ENCODE data around the gene ERFL.
"Not testable (repeated sequence)": the region's sequence is repeated elsewhere in the genome, so short reads cannot be mapped to it uniquely, and the experiment has no call there.

The ERFL gene

GRCh38 chr19:41957161-41957837 lies 29.1 kb upstream of the ERFL start:
- no peaks in the 10 kb centered on the region for H3K36me3 ChIP-seq (ENCODE audit: insufficient read depth, low read length)
- peaks cover 5% of the 10 kb centered on the region; the same call in 1 of the 2 replicates for H3K4me1 ChIP-seq (ENCODE audit: insufficient read depth, low read length)
- no peak overlapping the region for H3K9ac ChIP-seq (ENCODE audit: low read depth, low read length)
- no peaks in the 10 kb centered on the region for H3K9me3 ChIP-seq (ENCODE audit: control insufficient read depth, insufficient read depth, low read length)

- H3K4me1 ChIP-seq (ENCODE audit: insufficient read depth, low read length), result peaks cover 5% of the 10 kb centered on the region; the same call in 1 of the 2 replicates
- H3K9me3 ChIP-seq (ENCODE audit: control insufficient read depth, insufficient read depth, low read length), result no peaks in the 10 kb centered on the region
- no peak overlapping the region for H3K9ac ChIP-seq (ENCODE audit: low read depth, low read length)
- no peaks in the 10 kb centered on the region for H3K36me3 ChIP-seq (ENCODE audit: insufficient read depth, low read length)
Observed at GRCh38 chr19:41956621-41957020, 28.4 kb upstream of the ERFL start.

- H3K9me3 ChIP-seq (ENCODE audit: control insufficient read depth, insufficient read depth, low read length), result no peaks in the 10 kb centered on the region
- H3K36me3 ChIP-seq (ENCODE audit: insufficient read depth, low read length), result no peaks in the 10 kb centered on the region
- H3K4me1 ChIP-seq (ENCODE audit: insufficient read depth, low read length), result peaks cover 5% of the 10 kb centered on the region; the same call in 1 of the 2 replicates
- no peak overlapping the region for H3K9ac ChIP-seq (ENCODE audit: low read depth, low read length)
Observed at GRCh38 chr19:41955521-41955920, 27.3 kb upstream of the ERFL start.

- H3K9me3 ChIP-seq (ENCODE audit: control insufficient read depth, insufficient read depth, low read length), result no peaks in the 10 kb centered on the region
- H3K9ac ChIP-seq (ENCODE audit: low read depth, low read length), result peak overlapping the region; percentile 38; the same call in 1 of the 2 replicates
- no peaks in the 10 kb centered on the region for H3K4me1 ChIP-seq (ENCODE audit: insufficient read depth, low read length)
- H3K36me3 ChIP-seq (ENCODE audit: insufficient read depth, low read length), result no peaks in the 10 kb centered on the region
Observed at GRCh38 chr19:41951686-41952172, 23.5 kb upstream of the ERFL start.

GRCh38 chr19:41947091-41947490 lies 18.8 kb upstream of the ERFL start:
- Histone ChIP-seq H3K9ac (ENCODE audit: low read depth, low read length) (no peak overlapping the region), H3K36me3 (ENCODE audit: insufficient read depth, low read length) (no peaks in the 10 kb centered on the region), H3K4me1 (ENCODE audit: insufficient read depth, low read length) (no peaks in the 10 kb centered on the region), H3K9me3 (ENCODE audit: control insufficient read depth, insufficient read depth, low read length) (no peaks in the 10 kb centered on the region)

- no peak overlapping the region for H3K9ac ChIP-seq (ENCODE audit: low read depth, low read length)
- H3K9me3 ChIP-seq (ENCODE audit: control insufficient read depth, insufficient read depth, low read length), result no peaks in the 10 kb centered on the region
- H3K4me1 ChIP-seq (ENCODE audit: insufficient read depth, low read length), result no peaks in the 10 kb centered on the region
- H3K36me3 ChIP-seq (ENCODE audit: insufficient read depth, low read length), result no peaks in the 10 kb centered on the region
Observed at GRCh38 chr19:41945135-41945766, 17.0 kb upstream of the ERFL start.

GRCh38 chr19:41944336-41944735 lies 16.1 kb upstream of the ERFL start:
- Histone ChIP-seq H3K36me3 (ENCODE audit: insufficient read depth, low read length) (no peaks in the 10 kb centered on the region), H3K9ac (ENCODE audit: low read depth, low read length) (no peak overlapping the region), H3K4me1 (ENCODE audit: insufficient read depth, low read length) (no peaks in the 10 kb centered on the region), H3K9me3 (ENCODE audit: control insufficient read depth, insufficient read depth, low read length) (no peaks in the 10 kb centered on the region)

GRCh38 chr19:41941410-41942202 lies 13.4 kb upstream of the ERFL start:
- H3K36me3 ChIP-seq (ENCODE audit: insufficient read depth, low read length), result no peaks in the 10 kb centered on the region
- H3K4me1 ChIP-seq (ENCODE audit: insufficient read depth, low read length), result peaks cover 4% of the 10 kb centered on the region; the same call in 1 of the 2 replicates
- H3K9ac ChIP-seq (ENCODE audit: low read depth, low read length), result no peak overlapping the region
- H3K9me3 ChIP-seq (ENCODE audit: control insufficient read depth, insufficient read depth, low read length), result no peaks in the 10 kb centered on the region

GRCh38 chr19:41940731-41941409 lies 12.6 kb upstream of the ERFL start:
- peak overlapping the region; percentile 71 for H3K9ac ChIP-seq (ENCODE audit: low read depth, low read length)

GRCh38 chr19:41939861-41940730 lies 11.8 kb upstream of the ERFL start:
- Histone ChIP-seq H3K9ac (ENCODE audit: low read depth, low read length) (peak overlapping the region; percentile 71), H3K9me3 (ENCODE audit: control insufficient read depth, insufficient read depth, low read length) (no peaks in the 10 kb centered on the region), H3K4me1 (ENCODE audit: insufficient read depth, low read length) (peaks cover 4% of the 10 kb centered on the region; the same call in 1 of the 2 replicates), H3K36me3 (ENCODE audit: insufficient read depth, low read length) (no peaks in the 10 kb centered on the region)

More at GRCh38 chr19:41940731-41941409, 12.6 kb upstream of the ERFL start:
- H3K36me3 ChIP-seq (ENCODE audit: insufficient read depth, low read length), result no peaks in the 10 kb centered on the region
- H3K9me3 ChIP-seq (ENCODE audit: control insufficient read depth, insufficient read depth, low read length), result no peaks in the 10 kb centered on the region
- H3K4me1 ChIP-seq (ENCODE audit: insufficient read depth, low read length), result peaks cover 4% of the 10 kb centered on the region; the same call in 1 of the 2 replicates

- not testable (repeated sequence) for H3K36me3 ChIP-seq (ENCODE audit: insufficient read depth, low read length); H3K9ac ChIP-seq (ENCODE audit: low read depth, low read length); H3K9me3 ChIP-seq (ENCODE audit: control insufficient read depth, insufficient read depth, low read length); H3K4me1 ChIP-seq (ENCODE audit: insufficient read depth, low read length)
Observed at GRCh38 chr19:41939209-41939608, 11.0 kb upstream of the ERFL start.

GRCh38 chr19:41937525-41938468 lies 9.5 kb upstream of the ERFL start:
- no peaks in the 10 kb centered on the region; the same call in 1 of the 2 replicates for H3K9me3 ChIP-seq (ENCODE audit: control insufficient read depth, insufficient read depth, low read length)
- H3K9ac ChIP-seq (ENCODE audit: low read depth, low read length), result no peak overlapping the region
- peaks cover 4% of the 10 kb centered on the region; the same call in 1 of the 2 replicates for H3K4me1 ChIP-seq (ENCODE audit: insufficient read depth, low read length)
- H3K36me3 ChIP-seq (ENCODE audit: insufficient read depth, low read length), result no peaks in the 10 kb centered on the region
